Panc1 (cell line): ENCODE data around the gene FSHR. TPM values are rescaled to one million over a fixed set of nuclear protein-coding genes. Genes with fewer than 3 reads are reported as not detected.

Experiments used
- ATAC-seq: fragments of 200-7000 bp; cut with Tn5 transposase; 2 replicates; pipeline ENCODE4 v1.9.1; 2020; ENCODE audit warnings: mild to moderate bottlenecking, moderate library complexity
- BruUV-seq: library from RNA; stranded (reverse); fragments of 400-500 nt; replicated peaks from 2 replicates; lab custom pipeline; 2021; lab: Mats Ljungman, UMichigan
- CTCF ChIA-PET: fragments of 300-600 bp; sonication (Branson Sonifier 250); formaldehyde crosslinking; loops from one replicate; lab custom pipeline; 2022; ENCODE audit warnings: antibody characterized with exemption; lab: Charles Lee
- POLR2A ChIA-PET: fragments of 300-600 bp; sonication (Branson Sonifier 250); formaldehyde crosslinking; loops from one replicate; lab custom pipeline; 2022; ENCODE audit warnings: antibody characterized with exemption; lab: Charles Lee
- DNase-seq: peaks from one replicate; pipeline ENCODE4 v3.0.0-alpha.2; 2010; ENCODE audit warnings: low read depth, low spot score
- H3K27ac ChIP-seq: 2 replicates; pipeline ENCODE4 v1.5.1; 2011; ENCODE audit warnings: mild to moderate bottlenecking, low read length, inconsistent platforms
- H3K27me3 ChIP-seq: fragments of 200-500 bp; sonication (Bioruptor generic); 2 replicates; pipeline ENCODE4 v1.6.0; 2014; ENCODE audit warnings: low read length, inconsistent platforms; ENCODE audit not compliant: control insufficient read depth, insufficient read depth
- H3K36me3 ChIP-seq: fragments of 200-500 bp; sonication (Bioruptor generic); 2 replicates; pipeline ENCODE4 v1.5.1; 2014; ENCODE audit warnings: inconsistent platforms, mild to moderate bottlenecking, low read length, moderate library complexity; ENCODE audit not compliant: control insufficient read depth, insufficient read depth
- H3K4me1 ChIP-seq: 2 replicates; pipeline ENCODE4 v1.5.1; 2011; ENCODE audit warnings: inconsistent platforms, mild to moderate bottlenecking, low read length, moderate library complexity; ENCODE audit not compliant: control insufficient read depth, insufficient read depth
- H3K4me3 ChIP-seq, 2 experiments: 2 replicates each; pipeline ENCODE4 v1.5.1; 2011 to 2012; ENCODE audit warnings: low read depth in 2 of 2, low read length in 2 of 2, mild to moderate bottlenecking in 2 of 2, inconsistent platforms in 1 of 2, moderate library complexity in 1 of 2
- H3K9me3 ChIP-seq: fragments of 200-500 bp; sonication (Bioruptor generic); 2 replicates; pipeline ENCODE4 v1.5.1; 2014; ENCODE audit warnings: low read depth, mild to moderate bottlenecking, inconsistent platforms, low read length, moderate library complexity; ENCODE audit not compliant: control insufficient read depth, insufficient read depth
- CTCF ChIP-seq: fragments of 450-650 bp; IDR thresholded peaks from 2 replicates; pipeline ENCODE4 v1.5.1; 2017; ENCODE audit warnings: mild to moderate bottlenecking
- POLR2AphosphoS5 ChIP-seq: IDR thresholded peaks from 2 replicates; pipeline ENCODE4 v1.6.1; 2012; ENCODE audit warnings: mild to moderate bottlenecking, low read depth, low read length, moderate library complexity
- REST ChIP-seq, 2 experiments: IDR thresholded peaks; 2 replicates each; pipeline ENCODE4 v1.6.1; 2011 to 2012; ENCODE audit warnings: low read depth in 2 of 2, control low read depth in 1 of 2, low read length in 1 of 2, mild to moderate bottlenecking in 1 of 2, moderate library complexity in 1 of 2; ENCODE audit not compliant: insufficient read depth in 1 of 2
- SIN3A ChIP-seq: IDR thresholded peaks from 2 replicates; pipeline ENCODE4 v1.6.1; 2012; ENCODE audit warnings: low read depth, mild to moderate bottlenecking, low read length, moderate library complexity, borderline replicate concordance; ENCODE audit not compliant: insufficient read depth
- TCF7L2 ChIP-seq: IDR thresholded peaks from 2 replicates; pipeline ENCODE4 v1.6.1; 2011; ENCODE audit warnings: mild to moderate bottlenecking, low read depth, low read length, inconsistent platforms
- in situ Hi-C: cut with HindIII; loops from 2 replicates; pipeline ENCODE4 v1.10.0; 2016; ENCODE audit warnings: low sequenced_read_pairs, low pct_unique_long_range_greater_than_20kb
- intact Hi-C: fragments of 100-400 bp; cut with micrococcal nuclease; formaldehyde crosslinking; loops from one replicate; pipeline ENCODE4 v1.10.0; 2022; ENCODE audit not compliant: unreplicated experiment
- total RNA-seq: library from RNA; stranded (reverse); gene quantifications from one replicate; pipeline ENCODE4 v1.2.1, GENCODE V29; 2021; ENCODE audit not compliant: unreplicated experiment

The FSHR gene
- total RNA-seq, 1 experiment from 2014 or later = not detected

DNA sequence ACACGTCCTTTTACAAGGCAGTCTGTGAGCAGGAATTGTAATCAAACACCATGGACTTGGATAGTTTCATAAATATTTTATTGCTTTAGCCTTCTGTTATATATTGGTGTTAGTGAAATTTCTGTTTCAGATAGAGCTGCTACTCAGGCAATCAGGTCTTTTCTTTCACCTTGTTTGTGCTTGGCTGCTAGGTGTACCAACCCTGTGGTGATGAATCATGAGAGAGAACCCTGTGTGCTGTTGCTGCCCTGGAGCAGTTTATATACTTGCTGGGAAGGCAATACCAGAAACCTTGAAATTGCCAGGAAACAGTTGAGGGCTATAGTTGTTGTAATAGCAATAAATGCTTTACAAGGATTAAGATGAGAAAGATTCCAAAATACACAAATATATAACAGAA, 84.5 kb downstream of the FSHR start:
- Histone ChIP-seq H3K4me3 (no peak overlapping the region), H3K27ac (no peak overlapping the region), H3K27me3 (no peaks in the 10 kb centered on the region), H3K36me3 (no peaks in the 10 kb centered on the region), H3K4me1 (no peaks in the 10 kb centered on the region), H3K9me3 (no peaks in the 10 kb centered on the region)
- TF ChIP-seq REST (IDR thresholded peaks at IDR 0.05; ENCODE audit: insufficient read depth in 1 of 2, low read depth in 2 of 2, low read length in 1 of 2) (no peak), CTCF (no peak), TCF7L2 (no peak)
- ATAC-seq = no peak
- DNase-seq = no peak
- ChIA-PET CTCF (no interaction called here), POLR2A (no interaction called here)
- in situ Hi-C loops (no loop called here), intact Hi-C loops (no loop called here)
- BruUV-seq = no TSS peak

DNA sequence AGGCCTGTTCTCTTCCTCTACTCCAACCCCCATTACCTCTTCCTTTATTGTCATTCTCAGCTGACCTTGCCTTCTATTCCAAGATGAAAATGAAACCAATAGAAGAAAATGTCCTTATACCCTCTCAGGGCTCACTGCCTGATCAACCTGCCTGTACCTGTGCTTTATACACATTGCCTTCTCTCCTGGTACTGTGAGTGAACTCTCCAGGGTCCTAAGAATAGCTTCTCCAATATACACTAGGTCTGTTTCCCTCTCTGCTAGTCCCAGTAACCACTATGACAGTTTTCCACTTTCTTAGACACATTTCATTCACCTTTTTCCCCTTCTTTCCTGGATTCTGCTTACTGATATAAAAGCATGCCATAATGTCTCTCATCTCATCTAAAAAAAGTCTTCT, 85.7 kb downstream of the FSHR start:
- Histone ChIP-seq H3K9me3 (no peaks in the 10 kb centered on the region), H3K36me3 (no peaks in the 10 kb centered on the region), H3K4me3 (no peak overlapping the region), H3K27ac (no peak overlapping the region), H3K27me3 (no peaks in the 10 kb centered on the region), H3K4me1 (no peaks in the 10 kb centered on the region)
- no peak for TF ChIP-seq TCF7L2
- POLR2A ChIA-PET = no interaction called here
- ATAC-seq = no peak
- DNase-seq = no peak
- no TSS peak for BruUV-seq
- CTCF ChIA-PET = no interaction called here
- in situ Hi-C loops = no loop called here
- intact Hi-C loops = no loop called here

- H3K27me3 ChIP-seq = no peaks in the 10 kb centered on the region
- in situ Hi-C loops = no loop called here
- CTCF ChIA-PET = no interaction called here
- ATAC-seq = no peak
- no peaks in the 10 kb centered on the region for H3K36me3 ChIP-seq
- no peaks in the 10 kb centered on the region for H3K4me1 ChIP-seq
- TF ChIP-seq CTCF (no peak), SIN3A (no peak), REST (IDR thresholded peaks at IDR 0.05; ENCODE audit: insufficient read depth in 1 of 2, low read depth in 2 of 2, low read length in 1 of 2) (no peak), POLR2AphosphoS5 (no peak), TCF7L2 (no peak)
- no peaks in the 10 kb centered on the region for H3K9me3 ChIP-seq
- no peak overlapping the region for H3K27ac ChIP-seq
- POLR2A ChIA-PET = no interaction called here
- no peak for DNase-seq
- H3K4me3 ChIP-seq = no peak overlapping the region
- intact Hi-C loops = no loop called here
- BruUV-seq = no TSS peak
These were observed 86.3 kb downstream of the FSHR start for GRCh38 chr2:49067971-49068370.
